Endothelial cell of umbilical vein (primary cell): ENCODE measurements around the gene GRM5. TPM values are rescaled to one million over a fixed set of nuclear protein-coding genes. Genes with fewer than 3 reads are reported as not detected.
"Not testable (repeated sequence)": the region's sequence is repeated elsewhere in the genome, so short reads cannot be mapped to it uniquely, and the experiment has no call there.

Experiments
- BruUV-seq: library from RNA; stranded (reverse); fragments of 400-500 nt; replicated peaks from 2 replicates; lab custom pipeline; 2021; lab: Mats Ljungman, UMichigan
- CTCF ChIA-PET: fragments of 300-600, 350-600 bp; sonication (Branson Sonifier 250); formaldehyde crosslinking; loops from one replicate; lab custom pipeline; 2021; ENCODE audit warnings: antibody characterized with exemption, inconsistent platforms; lab: Charles Lee
- POLR2A ChIA-PET: fragments of 300-600, 350-600 bp; sonication (Branson Sonifier 250); formaldehyde crosslinking; loops from one replicate; lab custom pipeline; 2021; ENCODE audit warnings: antibody characterized with exemption, inconsistent platforms; lab: Charles Lee
- DNase-seq: peaks from one replicate; pipeline ENCODE4 v3.0.0-alpha.2; 2011; ENCODE audit warnings: low read depth, low spot score
- FAIRE-seq: peaks from 2 replicates; lab custom pipeline; 2011; peaks lifted over from hg19 to GRCh38; lab: Jason Lieb, UNC
- H2AFZ ChIP-seq: 2 replicates; pipeline ENCODE4 v1.6.0; 2012; ENCODE audit warnings: low read depth, low read length, control low read depth, inconsistent platforms
- H3K27ac ChIP-seq: 2 replicates; pipeline ENCODE4 v1.5.1; 2011; ENCODE audit warnings: low read depth, mild to moderate bottlenecking, control low read depth, low read length, moderate library complexity; ENCODE audit not compliant: insufficient read depth
- H3K27me3 ChIP-seq, 2 experiments: 2 replicates each; pipeline versions ENCODE4 v1.6.0 to v1.6.1; 2011; ENCODE audit warnings: low read length in 2 of 2, mixed read lengths in 1 of 2; ENCODE audit not compliant: control insufficient read depth in 2 of 2, insufficient read depth in 2 of 2
- H3K36me3 ChIP-seq, 2 experiments: 2 replicates in 1 of 2; 3 replicates in 1 of 2; pipeline ENCODE4 v1.5.1; 2011; ENCODE audit warnings: low read length in 2 of 2, mild to moderate bottlenecking in 1 of 2, moderate library complexity in 1 of 2; ENCODE audit not compliant: control insufficient read depth in 2 of 2, insufficient read depth in 2 of 2; ENCODE audit errors: extremely low read depth in 1 of 2
- H3K4me1 ChIP-seq: 3 replicates; pipeline ENCODE4 v1.5.1; 2011; ENCODE audit warnings: mild to moderate bottlenecking, low read length; ENCODE audit not compliant: control insufficient read depth, insufficient read depth; ENCODE audit errors: extremely low read depth
- H3K4me2 ChIP-seq: 2 replicates; pipeline ENCODE4 v1.6.1; 2011; ENCODE audit warnings: low read length, control low read depth, mixed read lengths; ENCODE audit not compliant: insufficient read depth
- H3K4me3 ChIP-seq, 3 experiments: fragments of 200-600 bp in 1 of 3; sonication (generic), shearing (Covaris generic) in 1 of 3; replicated peaks in 1 of 3; 2 replicates each; pipeline ENCODE4 v1.5.1; 2011 to 2016; ENCODE audit warnings: control low read depth in 3 of 3, low read length in 3 of 3, mild to moderate bottlenecking in 2 of 3, inconsistent platforms in 1 of 3, low read depth in 1 of 3, moderate library complexity in 1 of 3; ENCODE audit not compliant: insufficient read depth in 1 of 3
- H3K79me2 ChIP-seq: 2 replicates; pipeline ENCODE4 v1.6.0; 2012; ENCODE audit warnings: low read length, inconsistent platforms; ENCODE audit not compliant: control insufficient read depth, insufficient read depth
- H3K9ac ChIP-seq: replicated peaks from 2 replicates; pipeline ENCODE3; 2011; ENCODE audit warnings: low read length, control low read depth; ENCODE audit not compliant: insufficient read depth; ENCODE audit errors: extremely low read depth
- H3K9me1 ChIP-seq: replicated peaks from 3 replicates; pipeline ENCODE4 v1.6.0; 2011; ENCODE audit warnings: mild to moderate bottlenecking, low read length; ENCODE audit not compliant: control insufficient read depth, insufficient read depth; ENCODE audit errors: extremely low read depth
- H3K9me3 ChIP-seq: replicated peaks from 2 replicates; pipeline ENCODE4 v1.5.1; 2012; ENCODE audit warnings: low read length, inconsistent platforms; ENCODE audit not compliant: control insufficient read depth, insufficient read depth
- H4K20me1 ChIP-seq: replicated peaks from 2 replicates; pipeline ENCODE3; 2011; ENCODE audit warnings: mild to moderate bottlenecking, low read length; ENCODE audit not compliant: control insufficient read depth, insufficient read depth; ENCODE audit errors: extremely low read depth
- EZH2 ChIP-seq: IDR thresholded peaks from 2 replicates; pipeline ENCODE4 v1.6.1; 2012; ENCODE audit warnings: borderline replicate concordance, low read depth, mild to moderate bottlenecking, moderate library complexity, low read length, inconsistent platforms; ENCODE audit not compliant: severe bottlenecking
- FOS ChIP-seq: IDR thresholded peaks from 2 replicates; pipeline ENCODE4 v1.6.1; 2011; ENCODE audit warnings: mild to moderate bottlenecking, low read length, moderate library complexity, borderline replicate concordance; ENCODE audit not compliant: insufficient read depth
- MYC ChIP-seq: IDR thresholded peaks from one replicate; pipeline ENCODE4 v1.6.1; 2011; ENCODE audit warnings: mild to moderate bottlenecking, low read depth, low read length
- POLR2AphosphoS5 ChIP-seq: IDR thresholded peaks from 2 replicates; pipeline ENCODE4 v1.6.1; 2012; ENCODE audit warnings: low read depth, mild to moderate bottlenecking, control low read depth, low read length, moderate library complexity; ENCODE audit not compliant: insufficient read depth
- dilution Hi-C: fragments of 300-500 bp; cut with MboI; formaldehyde crosslinking; loops from one replicate; pipeline ENCODE4 v1.15.0; 2019; ENCODE audit warnings: low sequenced_read_pairs; ENCODE audit not compliant: extremely low pct_ligation_motif_present
- intact Hi-C: fragments of 100-400 bp; cut with micrococcal nuclease; formaldehyde crosslinking; loops from one replicate; pipeline ENCODE4 v1.10.0; 2022
- polyA plus RNA-seq, 4 experiments: library from polyadenylated mRNA; depleted of rRNA in 3 of 4; stranded (reverse) in 3 of 4; unstranded in 1 of 4; fragments of >200 nt; gene quantifications; 2 replicates each; pipeline versions ENCODE4 v1.2.1 to v1.2.3, GENCODE V29; 2011 to 2012; ENCODE audit warnings: missing spikeins in 1 of 4
- total RNA-seq: library from RNA; stranded (reverse); gene quantifications from 2 replicates; pipeline ENCODE4 v1.2.3, GENCODE V29; 2021
- TF ChIP-seq, protein P1 (sequence below): IDR thresholded peaks from 2 replicates; pipeline ENCODE4 v1.6.1; 2011; ENCODE audit not compliant: insufficient read depth, insufficient read length
- TF ChIP-seq, protein P2 (sequence below), 2 donors: IDR thresholded peaks; 1 replicate in 1 of 2; 2 replicates in 1 of 2; pipeline ENCODE4 v1.5.1; 2011; ENCODE audit warnings: low read length in 2 of 2, mild to moderate bottlenecking in 2 of 2, moderate library complexity in 2 of 2, control low read depth in 1 of 2, inconsistent platforms in 1 of 2, low read depth in 1 of 2; ENCODE audit not compliant: insufficient read depth in 1 of 2; ENCODE audit errors: extremely low read depth in 1 of 2

Gene GRM5
- total and polyA plus RNA-seq, 2 donors (not counting 3 experiments of a cell fraction or from before 2014, with no cell fraction given), result 0.10 to 0.11 TPM

DNA sequence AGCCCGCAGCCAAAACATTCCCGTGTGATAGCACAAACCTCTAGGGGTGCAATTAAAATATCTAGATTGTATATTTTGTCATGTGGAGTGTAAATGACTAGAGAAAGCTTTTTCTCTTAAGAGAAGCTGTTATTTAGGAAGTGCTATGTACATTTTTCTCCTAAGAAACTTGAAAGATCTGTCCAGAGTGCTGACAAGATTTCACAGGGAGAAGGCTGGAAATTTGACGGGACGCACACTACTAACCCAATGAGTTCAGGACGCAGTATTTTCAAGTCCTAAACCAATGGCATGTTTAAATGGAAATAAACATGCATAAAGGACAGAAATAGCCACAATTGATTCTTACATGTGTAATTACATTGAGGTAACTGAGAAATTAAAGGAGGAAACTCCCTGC, 3.9 kb downstream of the GRM5 start:
- intact Hi-C loops, H3K27ac ChIP-seq, CTCF ChIA-PET, H3K9me1 ChIP-seq, H3K4me2 ChIP-seq, H3K9me3 ChIP-seq, H4K20me1 ChIP-seq, BruUV-seq, dilution Hi-C loops, FAIRE-seq, H3K36me3 ChIP-seq, H3K4me1 ChIP-seq, H2AFZ ChIP-seq, POLR2A ChIA-PET, H3K9ac ChIP-seq, H3K79me2 ChIP-seq, H3K4me3 ChIP-seq: not testable (repeated sequence)
- peaks cover 18 to 21% of the 10 kb centered on the region in 2 experiments for H3K27me3 ChIP-seq
- DNase-seq, result peak; percentile 4

GRCh38 chr11:89057406-89057805, 8.4 kb downstream of the GRM5 start:
- H3K9ac ChIP-seq, dilution Hi-C loops, DNase-seq, CTCF ChIA-PET, BruUV-seq, H3K4me3 ChIP-seq, H2AFZ ChIP-seq, POLR2A ChIA-PET, H3K27ac ChIP-seq, H4K20me1 ChIP-seq, H3K27me3 ChIP-seq, intact Hi-C loops, H3K9me3 ChIP-seq, FAIRE-seq, H3K4me1 ChIP-seq, H3K9me1 ChIP-seq, H3K36me3 ChIP-seq, H3K4me2 ChIP-seq, H3K79me2 ChIP-seq: not testable (repeated sequence)

GRCh38 chr11:89052220-89052619, 13.6 kb downstream of the GRM5 start:
- no peaks in the 10 kb centered on the region for H3K9me1 ChIP-seq
- H3K9me3 ChIP-seq, result no peaks in the 10 kb centered on the region
- no peaks in the 10 kb centered on the region for H3K36me3 ChIP-seq
- TF ChIP-seq FOS (no peak), EZH2 (no peak), POLR2AphosphoS5 (no peak), MYC (no peak)
- TF ChIP-seq, protein P1, sequence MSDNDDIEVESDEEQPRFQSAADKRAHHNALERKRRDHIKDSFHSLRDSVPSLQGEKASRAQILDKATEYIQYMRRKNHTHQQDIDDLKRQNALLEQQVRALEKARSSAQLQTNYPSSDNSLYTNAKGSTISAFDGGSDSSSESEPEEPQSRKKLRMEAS, result no peak
- TF ChIP-seq, protein P2, sequence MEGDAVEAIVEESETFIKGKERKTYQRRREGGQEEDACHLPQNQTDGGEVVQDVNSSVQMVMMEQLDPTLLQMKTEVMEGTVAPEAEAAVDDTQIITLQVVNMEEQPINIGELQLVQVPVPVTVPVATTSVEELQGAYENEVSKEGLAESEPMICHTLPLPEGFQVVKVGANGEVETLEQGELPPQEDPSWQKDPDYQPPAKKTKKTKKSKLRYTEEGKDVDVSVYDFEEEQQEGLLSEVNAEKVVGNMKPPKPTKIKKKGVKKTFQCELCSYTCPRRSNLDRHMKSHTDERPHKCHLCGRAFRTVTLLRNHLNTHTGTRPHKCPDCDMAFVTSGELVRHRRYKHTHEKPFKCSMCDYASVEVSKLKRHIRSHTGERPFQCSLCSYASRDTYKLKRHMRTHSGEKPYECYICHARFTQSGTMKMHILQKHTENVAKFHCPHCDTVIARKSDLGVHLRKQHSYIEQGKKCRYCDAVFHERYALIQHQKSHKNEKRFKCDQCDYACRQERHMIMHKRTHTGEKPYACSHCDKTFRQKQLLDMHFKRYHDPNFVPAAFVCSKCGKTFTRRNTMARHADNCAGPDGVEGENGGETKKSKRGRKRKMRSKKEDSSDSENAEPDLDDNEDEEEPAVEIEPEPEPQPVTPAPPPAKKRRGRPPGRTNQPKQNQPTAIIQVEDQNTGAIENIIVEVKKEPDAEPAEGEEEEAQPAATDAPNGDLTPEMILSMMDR (IDR thresholded peaks at IDR 0.05; ENCODE audit: extremely low read depth in 1 of 2, insufficient read depth in 1 of 2, low read depth in 1 of 2, low read length in 2 of 2), result no peak
- BruUV-seq, result no TSS peak
- ChIA-PET CTCF (no interaction called here), POLR2A (no interaction called here)
- H3K4me2 ChIP-seq, result no peak overlapping the region
- H3K79me2 ChIP-seq, result no peaks in the 10 kb centered on the region
- no peaks in the 10 kb centered on the region for H4K20me1 ChIP-seq
- H3K9ac ChIP-seq, result no peak overlapping the region
- DNase-seq (no peak), FAIRE-seq (no peak)
- no peak overlapping the region for H3K27ac ChIP-seq
- H3K27me3 ChIP-seq, result no peaks in the 10 kb centered on the region
- H3K4me1 ChIP-seq, result no peaks in the 10 kb centered on the region
- intact Hi-C loops, result no loop called here
- dilution Hi-C loops, result no loop called here
- H3K4me3 ChIP-seq, result no peak overlapping the region
- no peak overlapping the region for H2AFZ ChIP-seq
